ENCODE results near the gene BLOC1S6. TPM values are rescaled to one million over a fixed set of nuclear protein-coding genes. Genes with fewer than 3 reads are reported as not detected.

Gene BLOC1S6
- total RNA-seq, 1 experiment from 2014 or later: 28.7 TPM

DNA sequence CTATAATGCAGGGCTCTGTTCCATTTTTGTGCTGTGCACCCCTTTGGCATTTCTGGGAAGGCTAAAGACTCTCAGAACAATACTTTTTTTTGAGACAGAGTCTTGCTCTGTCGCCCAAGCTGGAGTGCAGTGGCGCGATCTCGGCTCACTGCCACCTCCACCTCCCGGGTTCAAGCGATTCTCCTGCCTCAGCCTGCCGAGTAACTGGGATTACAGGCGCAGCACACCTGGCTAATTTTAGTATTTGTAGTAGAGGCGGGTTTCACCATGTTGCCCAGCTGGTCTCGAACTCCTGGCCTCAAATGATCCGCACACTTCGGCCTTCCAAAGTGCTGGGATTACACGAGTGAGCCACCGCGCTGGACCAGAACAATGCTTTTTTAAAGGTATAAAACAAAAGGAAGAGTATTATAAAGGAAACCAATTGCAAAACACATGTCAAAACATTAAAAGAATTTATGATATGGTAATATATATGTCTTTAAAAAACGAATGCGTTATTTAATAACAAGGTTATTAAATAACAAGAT is 48.6 kb downstream of the BLOC1S6 start (continued):
- TF ChIP-seq, protein P1, sequence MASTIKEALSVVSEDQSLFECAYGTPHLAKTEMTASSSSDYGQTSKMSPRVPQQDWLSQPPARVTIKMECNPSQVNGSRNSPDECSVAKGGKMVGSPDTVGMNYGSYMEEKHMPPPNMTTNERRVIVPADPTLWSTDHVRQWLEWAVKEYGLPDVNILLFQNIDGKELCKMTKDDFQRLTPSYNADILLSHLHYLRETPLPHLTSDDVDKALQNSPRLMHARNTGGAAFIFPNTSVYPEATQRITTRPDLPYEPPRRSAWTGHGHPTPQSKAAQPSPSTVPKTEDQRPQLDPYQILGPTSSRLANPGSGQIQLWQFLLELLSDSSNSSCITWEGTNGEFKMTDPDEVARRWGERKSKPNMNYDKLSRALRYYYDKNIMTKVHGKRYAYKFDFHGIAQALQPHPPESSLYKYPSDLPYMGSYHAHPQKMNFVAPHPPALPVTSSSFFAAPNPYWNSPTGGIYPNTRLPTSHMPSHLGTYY (CRISPR knock-in tag; IDR thresholded peaks at IDR 0.05): no peak
- TF ChIP-seq ZNF138 (CRISPR knock-in tag; conservative IDR thresholded peaks at IDR 0.05) (no peak), ZNF423 (CRISPR knock-in tag; IDR thresholded peaks at IDR 0.05) (no peak), SMAD4 (CRISPR knock-in tag; IDR thresholded peaks at IDR 0.05) (no peak), NR1H2 (CRISPR knock-in tag; IDR thresholded peaks at IDR 0.05) (no peak), NFYB (CRISPR knock-in tag; conservative IDR thresholded peaks at IDR 0.05; ENCODE audit: low read depth) (no peak), ZNF671 (CRISPR knock-in tag; IDR thresholded peaks at IDR 0.05) (no peak)
- TF ChIP-seq, protein P2, sequence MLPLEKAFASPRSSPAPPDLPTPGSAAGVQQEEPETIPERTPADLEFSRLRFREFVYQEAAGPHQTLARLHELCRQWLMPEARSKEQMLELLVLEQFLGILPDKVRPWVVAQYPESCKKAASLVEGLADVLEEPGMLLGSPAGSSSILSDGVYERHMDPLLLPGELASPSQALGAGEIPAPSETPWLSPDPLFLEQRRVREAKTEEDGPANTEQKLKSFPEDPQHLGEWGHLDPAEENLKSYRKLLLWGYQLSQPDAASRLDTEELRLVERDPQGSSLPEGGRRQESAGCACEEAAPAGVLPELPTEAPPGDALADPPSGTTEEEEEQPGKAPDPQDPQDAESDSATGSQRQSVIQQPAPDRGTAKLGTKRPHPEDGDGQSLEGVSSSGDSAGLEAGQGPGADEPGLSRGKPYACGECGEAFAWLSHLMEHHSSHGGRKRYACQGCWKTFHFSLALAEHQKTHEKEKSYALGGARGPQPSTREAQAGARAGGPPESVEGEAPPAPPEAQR (CRISPR knock-in tag; IDR thresholded peaks at IDR 0.05): no peak

DNA sequence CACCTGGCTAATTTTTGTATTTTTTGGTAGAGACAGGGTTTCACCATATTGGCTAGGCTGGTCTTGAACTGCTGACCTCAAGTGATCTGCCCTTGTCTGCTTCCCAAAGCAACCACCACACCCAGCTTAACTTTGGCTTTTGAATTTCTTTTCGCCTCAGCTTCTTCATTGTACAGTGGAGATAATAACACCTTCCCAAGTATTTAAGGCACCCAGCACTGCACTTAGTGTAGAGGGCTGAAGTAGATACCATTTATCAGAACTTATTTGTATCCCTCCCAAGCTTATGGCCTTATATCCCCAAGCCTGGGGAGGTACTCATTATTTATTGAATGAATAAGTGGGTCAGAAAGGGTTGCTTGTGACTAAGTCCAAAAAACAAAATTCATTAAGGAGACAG is 50.0 kb downstream of the BLOC1S6 start:
- no peak overlapping the region for H3K27ac Mint-ChIP-seq
- ATAC-seq (no peak), DNase-seq (ENCODE audit: low spot score) (no peak)
- no peaks in the 10 kb centered on the region for H3K36me3 Mint-ChIP-seq
- TF ChIP-seq CBFB (CRISPR knock-in tag; IDR thresholded peaks at IDR 0.05; ENCODE audit: low read depth) (no peak), ZNF121 (CRISPR knock-in tag; IDR thresholded peaks at IDR 0.05) (no peak), NFE2L1 (CRISPR knock-in tag; IDR thresholded peaks at IDR 0.05) (no peak), ZNF263 (CRISPR knock-in tag; IDR thresholded peaks at IDR 0.05; ENCODE audit: low read depth) (no peak)
- TF ChIP-seq, protein P3, sequence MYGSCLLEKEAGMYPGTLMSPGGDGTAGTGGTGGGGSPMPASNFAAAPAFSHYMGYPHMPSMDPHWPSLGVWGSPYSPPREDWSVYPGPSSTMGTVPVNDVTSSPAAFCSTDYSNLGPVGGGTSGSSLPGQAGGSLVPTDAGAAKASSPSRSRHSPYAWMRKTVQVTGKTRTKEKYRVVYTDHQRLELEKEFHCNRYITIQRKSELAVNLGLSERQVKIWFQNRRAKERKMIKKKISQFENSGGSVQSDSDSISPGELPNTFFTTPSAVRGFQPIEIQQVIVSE (CRISPR knock-in tag; IDR thresholded peaks at IDR 0.05; ENCODE audit: borderline replicate concordance): no peak
- TF ChIP-seq, protein P4, sequence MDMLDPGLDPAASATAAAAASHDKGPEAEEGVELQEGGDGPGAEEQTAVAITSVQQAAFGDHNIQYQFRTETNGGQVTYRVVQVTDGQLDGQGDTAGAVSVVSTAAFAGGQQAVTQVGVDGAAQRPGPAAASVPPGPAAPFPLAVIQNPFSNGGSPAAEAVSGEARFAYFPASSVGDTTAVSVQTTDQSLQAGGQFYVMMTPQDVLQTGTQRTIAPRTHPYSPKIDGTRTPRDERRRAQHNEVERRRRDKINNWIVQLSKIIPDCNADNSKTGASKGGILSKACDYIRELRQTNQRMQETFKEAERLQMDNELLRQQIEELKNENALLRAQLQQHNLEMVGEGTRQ (CRISPR knock-in tag; IDR thresholded peaks at IDR 0.05): no peak
- TF ChIP-seq, protein P5, sequence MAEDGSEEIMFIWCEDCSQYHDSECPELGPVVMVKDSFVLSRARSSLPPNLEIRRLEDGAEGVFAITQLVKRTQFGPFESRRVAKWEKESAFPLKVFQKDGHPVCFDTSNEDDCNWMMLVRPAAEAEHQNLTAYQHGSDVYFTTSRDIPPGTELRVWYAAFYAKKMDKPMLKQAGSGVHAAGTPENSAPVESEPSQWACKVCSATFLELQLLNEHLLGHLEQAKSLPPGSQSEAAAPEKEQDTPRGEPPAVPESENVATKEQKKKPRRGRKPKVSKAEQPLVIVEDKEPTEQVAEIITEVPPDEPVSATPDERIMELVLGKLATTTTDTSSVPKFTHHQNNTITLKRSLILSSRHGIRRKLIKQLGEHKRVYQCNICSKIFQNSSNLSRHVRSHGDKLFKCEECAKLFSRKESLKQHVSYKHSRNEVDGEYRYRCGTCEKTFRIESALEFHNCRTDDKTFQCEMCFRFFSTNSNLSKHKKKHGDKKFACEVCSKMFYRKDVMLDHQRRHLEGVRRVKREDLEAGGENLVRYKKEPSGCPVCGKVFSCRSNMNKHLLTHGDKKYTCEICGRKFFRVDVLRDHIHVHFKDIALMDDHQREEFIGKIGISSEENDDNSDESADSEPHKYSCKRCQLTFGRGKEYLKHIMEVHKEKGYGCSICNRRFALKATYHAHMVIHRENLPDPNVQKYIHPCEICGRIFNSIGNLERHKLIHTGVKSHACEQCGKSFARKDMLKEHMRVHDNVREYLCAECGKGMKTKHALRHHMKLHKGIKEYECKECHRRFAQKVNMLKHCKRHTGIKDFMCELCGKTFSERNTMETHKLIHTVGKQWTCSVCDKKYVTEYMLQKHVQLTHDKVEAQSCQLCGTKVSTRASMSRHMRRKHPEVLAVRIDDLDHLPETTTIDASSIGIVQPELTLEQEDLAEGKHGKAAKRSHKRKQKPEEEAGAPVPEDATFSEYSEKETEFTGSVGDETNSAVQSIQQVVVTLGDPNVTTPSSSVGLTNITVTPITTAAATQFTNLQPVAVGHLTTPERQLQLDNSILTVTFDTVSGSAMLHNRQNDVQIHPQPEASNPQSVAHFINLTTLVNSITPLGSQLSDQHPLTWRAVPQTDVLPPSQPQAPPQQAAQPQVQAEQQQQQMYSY (CRISPR knock-in tag; IDR thresholded peaks at IDR 0.05): no peak
- TF ChIP-seq, protein P1 (CRISPR knock-in tag; IDR thresholded peaks at IDR 0.05): no peak
- POLR2A ChIA-PET: no interaction called here
- peaks cover 73% of the 10 kb centered on the region for H3K27me3 Mint-ChIP-seq (ENCODE audit: low read depth)
- H3K4me1 Mint-ChIP-seq: peaks cover 7% of the 10 kb centered on the region
- H3K9me3 Mint-ChIP-seq: no peaks in the 10 kb centered on the region
- CTCF ChIA-PET: interaction anchor here (0.9 kb wide), 1 partner anchor 26 kb away, joined by 3 read pairs; no protein-coding TSS in a partner anchor
- no peak overlapping the region for H3K4me3 Mint-ChIP-seq

All from WTC11 (cell line).